Stomach (tissue), 9 donors: ENCODE measurements around the gene TMEM200B. TPM values are rescaled to one million over a fixed set of nuclear protein-coding genes. Genes with fewer than 3 reads are reported as not detected.
"Not testable (repeated sequence)": the region's sequence is repeated elsewhere in the genome, so short reads cannot be mapped to it uniquely, and the experiment has no call there.

Experiments
- DNase-seq, 2 donors: peaks; one replicate each; pipeline versions ENCODE4 v3.0.0 to v3.0.0-alpha.2; 2013 to 2019
- H3K27ac ChIP-seq, 5 donors: fragments of 200-600 bp in 4 of 5; sonication (generic) in 4 of 5; one replicate each; pipeline ENCODE4 v1.5.1; 2013 to 2019; ENCODE audit warnings: mild to moderate bottlenecking in 1 of 5, moderate library complexity in 1 of 5
- H3K27me3 ChIP-seq, 3 donors: fragments of 200-600 bp; sonication (generic); one replicate each; pipeline ENCODE4 v1.5.1; 2017 to 2019; ENCODE audit warnings: mixed run types in 1 of 3
- H3K36me3 ChIP-seq, 4 donors: fragments of 200-600 bp; sonication (generic); 1 replicate in 3 of 4; 2 replicates in 1 of 4; pipeline ENCODE4 v1.5.1; 2016 to 2019
- H3K4me1 ChIP-seq, 4 donors: fragments of 200-600 bp; sonication (generic); one replicate each; pipeline ENCODE4 v1.5.1; 2016 to 2019
- H3K4me3 ChIP-seq, 4 donors: fragments of 200-600 bp; sonication (generic) in 3 of 4; one replicate each; pipeline ENCODE4 v1.5.1; 2016 to 2019; ENCODE audit warnings: mild to moderate bottlenecking in 1 of 4
- H3K9me3 ChIP-seq, 4 donors: fragments of 200-600 bp; sonication (generic); one replicate each; pipeline ENCODE4 v1.5.1; 2016 to 2019
- CTCF ChIP-seq, 7 experiments: fragments of 450-650 bp in 4 of 7; fragments of 200-600 bp in 3 of 7; sonication (generic) in 3 of 7; IDR thresholded peaks; one replicate each; pipeline ENCODE4 v1.5.1; 2016 to 2019; ENCODE audit warnings: antibody characterized with exemption in 7 of 7, control low read depth in 2 of 7, mild to moderate bottlenecking in 1 of 7
- EP300 ChIP-seq: sonication (generic); formaldehyde crosslinking; IDR thresholded peaks from one replicate; pipeline ENCODE4 v1.6.1; 2017; ENCODE audit warnings: antibody characterized with exemption
- POLR2A ChIP-seq, 4 donors: fragments of 450-650 bp; IDR thresholded peaks; one replicate each; pipeline ENCODE4 v1.6.1; 2016; ENCODE audit warnings: antibody characterized with exemption in 4 of 4, control low read depth in 2 of 4, mild to moderate bottlenecking in 1 of 4, moderate library complexity in 1 of 4
- POLR2AphosphoS5 ChIP-seq, 3 donors: sonication (generic); formaldehyde crosslinking; IDR thresholded peaks; one replicate each; pipeline ENCODE4 v1.6.1; 2016; ENCODE audit warnings: antibody characterized with exemption in 3 of 3
- WGBS, 5 donors: extraction: QIAGEN DNeasy Blood & Tissue Kit in 3 of 5; methylation state at CpG; one replicate each; pipeline versions ENCODE4 v1.1.5 to v1.1.7; 2013 to 2018; 5-methylcytosine and 5-hydroxymethylcytosine counted together
- intact Hi-C: fragments of 100-400 bp; cut with DNase I; formaldehyde crosslinking; loops from one replicate; pipeline ENCODE4 v1.15.1; 2023; ENCODE audit warnings: low total_unique reads
- polyA plus RNA-seq, 3 donors: library from polyadenylated mRNA; stranded (reverse); fragments of 200-250 nt; gene quantifications; one replicate each; pipeline ENCODE4 v1.2.3, GENCODE V29; 2013
- total RNA-seq, 5 donors: library from RNA; depleted of rRNA; stranded (reverse); fragments of >200 nt; gene quantifications; one replicate each; pipeline versions ENCODE4 v1.1.0 to v1.2.3, GENCODE V29; 2014 to 2016
- donor health status: healthy with polysubstance abuse.
- donor health status: Bipolar disorder and iron deficiency.
- donor health status: healthy.

Gene TMEM200B
- total and polyA plus RNA-seq, 8 donors = 0.45 to 8.3 (median 2.8) TPM; not detected in 3

- TF ChIP-seq EP300 = no peak
- TF ChIP-seq POLR2AphosphoS5 (IDR thresholded peaks at IDR 0.05) = peak in 2 of 3 donors; percentile 45 to 69
- TF ChIP-seq POLR2A (IDR thresholded peaks at IDR 0.05) = no peak
- 26 to 38% (median 33%) methylated on average over 10 of the region's 10 CpGs for WGBS, 5 donors
- Histone ChIP-seq H3K9me3 (no peaks in the 10 kb centered on the region), H3K27ac (peak overlapping the region; percentile 36 to 73 (median 41)), H3K36me3 (peaks cover 53 to 90% (median 85%) of the 10 kb centered on the region in 4 donors), H3K4me1 (peaks cover 15 to 53% (median 32%) of the 10 kb centered on the region in 4 donors), H3K27me3 (no peaks in the 10 kb centered on the region), H3K4me3 (no peak overlapping the region)
- peak; percentile 49 to 78 for DNase-seq
- intact Hi-C loops = no loop called here
Observed at GRCh38 chr1:29156543-29157268, 33.0 kb upstream of the TMEM200B start.

- 83 to 92% (median 91%) methylated on average over 8 of the region's 8 CpGs for WGBS, 5 donors
- Histone ChIP-seq H3K4me1 (peaks cover 9 to 20% (median 15%) of the 10 kb centered on the region in 4 donors), H3K4me3 (no peak overlapping the region), H3K9me3 (no peaks in the 10 kb centered on the region), H3K27me3 (no peaks in the 10 kb centered on the region), H3K27ac (no peak overlapping the region), H3K36me3 (peaks cover 81 to 100% (median 96%) of the 10 kb centered on the region in 4 donors)
- intact Hi-C loops = no loop called here
- TF ChIP-seq EP300 (no peak), POLR2AphosphoS5 (IDR thresholded peaks at IDR 0.05) (no peak), POLR2A (IDR thresholded peaks at IDR 0.05) (no peak), CTCF (IDR thresholded peaks at IDR 0.05) (no peak)
- no peak for DNase-seq
Observed at GRCh38 chr1:29152046-29152805, 28.5 kb upstream of the TMEM200B start.

- peaks cover 95 to 100% (median 99%) of the 10 kb centered on the region in 4 donors for H3K36me3 ChIP-seq
- H3K4me3 ChIP-seq, H3K27me3 ChIP-seq, DNase-seq, intact Hi-C loops, H3K9me3 ChIP-seq, H3K27ac ChIP-seq: not testable (repeated sequence)
- WGBS, 5 donors = 97 to 99% (median 97%) methylated on average over 7 to 9 of the region's 9 CpGs
- peaks cover 0 to 11% (median 5%) of the 10 kb centered on the region in 4 donors for H3K4me1 ChIP-seq
Observed at GRCh38 chr1:29150346-29150745, 26.6 kb upstream of the TMEM200B start.

- Histone ChIP-seq H3K4me3 (no peak overlapping the region), H3K27ac (no peak overlapping the region), H3K36me3 (peaks cover 85 to 100% (median 98%) of the 10 kb centered on the region in 4 donors), H3K27me3 (no peaks in the 10 kb centered on the region), H3K9me3 (no peaks in the 10 kb centered on the region), H3K4me1 (peaks cover 0 to 11% (median 4%) of the 10 kb centered on the region in 4 donors)
- DNase-seq = no peak
- intact Hi-C loops = no loop called here
- no peak for TF ChIP-seq EP300
- TF ChIP-seq POLR2A (IDR thresholded peaks at IDR 0.05) = no peak
- TF ChIP-seq POLR2AphosphoS5 (IDR thresholded peaks at IDR 0.05) = no peak
- no peak for TF ChIP-seq CTCF (IDR thresholded peaks at IDR 0.05)
- WGBS, 5 donors = 93 to 96% (median 96%) methylated on average over 35 of the region's 35 CpGs
Observed at GRCh38 chr1:29148656-29149491, 25.2 kb upstream of the TMEM200B start.
